Stomach smooth muscle (tissue), 2 donors: Measurements from ENCODE around the gene SSU72.

Source experiments
- H3K27ac ChIP-seq: one replicate; pipeline ENCODE4 v1.7.0; 2013; ENCODE audit warnings: mild to moderate bottlenecking, low read length, inconsistent platforms
- H3K27me3 ChIP-seq, 2 donors: one replicate each; pipeline ENCODE4 v1.7.0; 2013; ENCODE audit warnings: low read length in 2 of 2; ENCODE audit not compliant: insufficient read depth in 2 of 2, control insufficient read depth in 1 of 2
- H3K36me3 ChIP-seq, 2 donors: one replicate each; pipeline ENCODE4 v1.7.0; 2013; ENCODE audit warnings: low read length in 2 of 2; ENCODE audit not compliant: control insufficient read depth in 2 of 2, insufficient read depth in 2 of 2
- H3K4me1 ChIP-seq: one replicate; pipeline ENCODE4 v1.7.0; 2013; ENCODE audit warnings: low read length; ENCODE audit not compliant: control insufficient read depth, insufficient read depth
- H3K4me3 ChIP-seq, 2 donors: one replicate each; pipeline ENCODE4 v1.7.0; 2013; ENCODE audit warnings: low read length in 2 of 2
- H3K9ac ChIP-seq, 2 donors: one replicate each; pipeline ENCODE4 v1.7.0; 2013; ENCODE audit warnings: low read length in 2 of 2, mild to moderate bottlenecking in 1 of 2
- H3K9me3 ChIP-seq, 2 donors: one replicate each; pipeline ENCODE4 v1.7.0; 2013; ENCODE audit warnings: low read length in 2 of 2; ENCODE audit not compliant: control insufficient read depth in 2 of 2
- donor health status: healthy.
- donor health status: Pancreatic carcinoma.

The SSU72 gene

GRCh38 chr1:1574721-1575537 lies at the start of gene SSU72:
Gene SSU72, minus strand, starts transcription at chr1:1574863. Its CDS starts 306 bp downstream, at chr1:1574557.
- no peaks in the 10 kb centered on the region for H3K9me3 ChIP-seq
- peak within 1 kb of the TSS; percentile 100 for H3K27ac ChIP-seq
- no peaks in the 10 kb centered on the region for H3K27me3 ChIP-seq
- H3K4me3 ChIP-seq = peak within 1 kb of the TSS; percentile 95 to 96
- H3K9ac ChIP-seq = peak within 1 kb of the TSS; percentile 100
- peaks cover 19% of the 10 kb centered on the region for H3K4me1 ChIP-seq
- peaks cover 0 to 2% of the 10 kb centered on the region in 2 donors for H3K36me3 ChIP-seq

GRCh38 chr1:1623631-1624442 lies 49.2 kb upstream of the SSU72 start:
- Histone ChIP-seq H3K27me3 (no peaks in the 10 kb centered on the region), H3K9me3 (no peaks in the 10 kb centered on the region), H3K27ac (no peak overlapping the region), H3K4me1 (no peaks in the 10 kb centered on the region), H3K4me3 (no peak overlapping the region), H3K9ac (no peak overlapping the region), H3K36me3 (peaks cover 3 to 4% of the 10 kb centered on the region in 2 donors)

- Histone ChIP-seq H3K9ac (no peak overlapping the region), H3K9me3 (no peaks in the 10 kb centered on the region), H3K27ac (no peak overlapping the region), H3K27me3 (no peaks in the 10 kb centered on the region), H3K4me3 (no peak overlapping the region), H3K36me3 (peaks cover 1 to 4% of the 10 kb centered on the region in 2 donors), H3K4me1 (peaks cover 3% of the 10 kb centered on the region)
Observed at GRCh38 chr1:1623181-1623630, 48.5 kb upstream of the SSU72 start.

GRCh38 chr1:1622788-1623094 lies 48.1 kb upstream of the SSU72 start:
- no peaks in the 10 kb centered on the region for H3K9me3 ChIP-seq
- H3K4me1 ChIP-seq = peaks cover 8% of the 10 kb centered on the region
- peaks cover 0 to 5% of the 10 kb centered on the region in 2 donors for H3K36me3 ChIP-seq
- no peaks in the 10 kb centered on the region for H3K27me3 ChIP-seq
- H3K27ac ChIP-seq = no peak overlapping the region
- no peak overlapping the region for H3K9ac ChIP-seq
- H3K4me3 ChIP-seq = no peak overlapping the region

GRCh38 chr1:1622010-1622787 lies 47.5 kb upstream of the SSU72 start:
- Histone ChIP-seq H3K36me3 (peaks cover 0 to 5% of the 10 kb centered on the region in 2 donors), H3K27ac (no peak overlapping the region), H3K9ac (no peak overlapping the region), H3K4me3 (no peak overlapping the region), H3K27me3 (no peaks in the 10 kb centered on the region), H3K9me3 (no peaks in the 10 kb centered on the region), H3K4me1 (peaks cover 13% of the 10 kb centered on the region)

GRCh38 chr1:1621173-1622009 lies 46.7 kb upstream of the SSU72 start:
- H3K36me3 ChIP-seq = peaks cover 0 to 5% of the 10 kb centered on the region in 2 donors
- H3K4me3 ChIP-seq = no peak overlapping the region
- H3K27ac ChIP-seq = no peak overlapping the region
- no peak overlapping the region for H3K9ac ChIP-seq
- H3K9me3 ChIP-seq = no peaks in the 10 kb centered on the region
- H3K27me3 ChIP-seq = no peaks in the 10 kb centered on the region
- H3K4me1 ChIP-seq = peaks cover 21% of the 10 kb centered on the region

GRCh38 chr1:1620433-1621139 lies 45.9 kb upstream of the SSU72 start:
- Histone ChIP-seq H3K27ac (no peak overlapping the region), H3K4me3 (no peak overlapping the region), H3K9ac (no peak overlapping the region), H3K27me3 (no peaks in the 10 kb centered on the region), H3K9me3 (no peaks in the 10 kb centered on the region), H3K36me3 (peaks cover 0 to 5% of the 10 kb centered on the region in 2 donors), H3K4me1 (peaks cover 23% of the 10 kb centered on the region)

- H3K27me3 ChIP-seq = no peaks in the 10 kb centered on the region
- no peak overlapping the region for H3K9ac ChIP-seq
- H3K27ac ChIP-seq = no peak overlapping the region
- peaks cover 23% of the 10 kb centered on the region for H3K4me1 ChIP-seq
- no peaks in the 10 kb centered on the region for H3K9me3 ChIP-seq
- H3K36me3 ChIP-seq = peaks cover 0 to 5% of the 10 kb centered on the region in 2 donors
- H3K4me3 ChIP-seq = no peak overlapping the region
Observed at GRCh38 chr1:1619917-1620361, 45.3 kb upstream of the SSU72 start.

- no peaks in the 10 kb centered on the region for H3K9me3 ChIP-seq
- peaks cover 37% of the 10 kb centered on the region for H3K4me1 ChIP-seq
- H3K36me3 ChIP-seq = peaks cover 0 to 5% of the 10 kb centered on the region in 2 donors
- no peak overlapping the region for H3K27ac ChIP-seq
- H3K27me3 ChIP-seq = no peaks in the 10 kb centered on the region
- H3K9ac ChIP-seq = no peak overlapping the region
- no peak overlapping the region for H3K4me3 ChIP-seq
Observed at GRCh38 chr1:1618396-1619068, 43.9 kb upstream of the SSU72 start.
